HG03159 (cell line): ENCODE measurements around the gene RSPRY1.
"Not testable (repeated sequence)": the region's sequence is repeated elsewhere in the genome, so short reads cannot be mapped to it uniquely, and the experiment has no call there.

Experiments used
- ATAC-seq: cut with Tn5 transposase; IDR thresholded peaks from one replicate; pipeline ENCODE4 v1.9.1; 2021; ENCODE audit warnings: mild to moderate bottlenecking, moderate library complexity; ENCODE audit not compliant: unreplicated experiment

Gene RSPRY1

DNA sequence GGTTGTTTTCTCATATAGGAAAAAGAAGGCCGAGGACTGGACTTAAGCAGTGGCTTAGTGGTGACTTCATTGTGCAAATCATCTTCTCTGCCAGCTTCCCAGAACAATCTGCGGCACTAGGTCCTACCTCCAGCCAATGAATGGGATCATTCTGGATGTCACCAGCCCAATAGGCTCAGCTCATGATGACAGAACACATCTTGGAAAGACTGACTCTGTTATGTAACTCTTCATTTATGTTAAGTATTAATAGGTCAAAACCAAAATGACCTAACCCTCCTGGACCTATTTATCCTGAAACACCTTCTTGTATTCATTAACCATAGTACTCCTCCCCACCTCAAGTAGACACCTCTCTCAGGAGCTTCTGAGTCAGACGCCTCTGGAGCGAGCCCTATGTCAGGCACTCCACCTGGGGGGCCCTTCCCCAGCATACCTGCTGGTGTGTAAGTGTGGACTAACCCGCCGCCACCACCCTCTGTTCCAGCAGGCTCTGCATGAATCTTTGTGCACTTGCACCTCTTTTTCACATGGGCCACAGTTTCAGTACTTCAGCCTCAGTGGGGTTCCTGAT is 66.1 kb downstream of the RSPRY1 start:
- no peak for ATAC-seq

GRCh38 chr16:57253466-57253865 is 67.3 kb downstream of the RSPRY1 start:
- ATAC-seq: no peak

DNA sequence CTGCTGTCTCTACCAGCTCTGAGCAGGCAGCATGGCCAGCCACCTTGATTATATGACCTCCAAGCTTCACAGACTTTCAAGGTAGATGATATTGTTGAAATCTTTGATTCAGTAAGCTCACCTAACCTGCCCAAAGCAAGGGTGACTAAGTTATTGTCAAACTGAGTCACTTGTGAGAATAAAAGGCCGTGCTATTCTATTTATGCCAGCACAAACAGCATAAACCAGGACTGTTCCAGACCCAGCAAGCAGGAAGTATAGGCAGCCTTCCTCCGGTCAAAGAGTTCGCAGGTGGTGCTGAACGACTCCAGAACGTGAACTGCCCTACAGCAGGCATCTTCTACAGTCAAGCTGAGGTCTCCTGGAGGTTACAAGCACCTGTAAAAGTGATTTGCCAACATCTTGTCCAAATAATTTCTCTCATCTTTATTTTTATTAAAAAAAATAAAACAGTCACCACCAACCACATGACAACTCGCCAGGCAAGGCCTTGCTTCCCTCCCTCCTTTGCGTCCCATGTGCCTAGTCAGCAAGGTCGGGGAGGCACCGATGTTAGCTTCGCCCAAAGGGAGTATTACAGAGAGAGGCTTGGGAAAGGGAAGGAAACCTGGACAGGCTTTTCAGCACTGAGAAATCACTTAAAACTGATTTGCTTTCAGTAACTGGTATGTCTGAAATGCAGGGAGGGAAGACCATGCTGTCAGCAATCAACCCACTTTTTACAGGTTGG is 69.7 kb downstream of the RSPRY1 start:
- no peak for ATAC-seq

- no peak for ATAC-seq
These were observed 70.7 kb downstream of the RSPRY1 start for GRCh38 chr16:57256601-57257395.

DNA sequence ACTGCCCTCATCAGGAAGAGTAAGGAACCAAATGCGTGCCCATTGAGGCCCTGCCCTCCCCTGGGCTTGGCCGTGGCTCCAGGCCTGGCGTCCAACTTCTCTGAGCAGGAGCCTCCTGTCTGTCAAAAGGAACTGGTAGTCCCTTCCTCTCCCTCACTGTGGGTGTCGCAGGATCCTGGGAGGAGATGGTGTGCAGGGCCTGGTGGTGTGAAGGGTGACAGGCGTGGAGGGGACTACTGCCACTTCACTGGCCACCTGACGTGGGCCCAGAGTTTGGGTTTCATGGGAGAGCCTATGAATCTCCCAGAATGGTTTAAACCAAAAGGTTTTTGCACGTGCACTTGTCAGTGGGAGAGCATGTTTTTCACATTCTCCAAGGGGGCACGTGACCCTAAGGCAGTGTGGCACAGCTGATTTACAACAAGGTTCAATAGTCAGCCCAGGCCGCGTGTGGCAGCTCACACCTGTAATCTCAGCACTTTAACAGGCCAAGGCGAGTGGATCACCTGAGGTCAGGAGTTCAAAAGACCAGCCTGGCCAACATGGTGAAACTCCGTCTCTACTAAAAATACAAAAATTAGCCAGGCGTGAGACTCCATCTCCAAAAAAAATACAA is 71.4 kb downstream of the RSPRY1 start:
- no peak for ATAC-seq

DNA sequence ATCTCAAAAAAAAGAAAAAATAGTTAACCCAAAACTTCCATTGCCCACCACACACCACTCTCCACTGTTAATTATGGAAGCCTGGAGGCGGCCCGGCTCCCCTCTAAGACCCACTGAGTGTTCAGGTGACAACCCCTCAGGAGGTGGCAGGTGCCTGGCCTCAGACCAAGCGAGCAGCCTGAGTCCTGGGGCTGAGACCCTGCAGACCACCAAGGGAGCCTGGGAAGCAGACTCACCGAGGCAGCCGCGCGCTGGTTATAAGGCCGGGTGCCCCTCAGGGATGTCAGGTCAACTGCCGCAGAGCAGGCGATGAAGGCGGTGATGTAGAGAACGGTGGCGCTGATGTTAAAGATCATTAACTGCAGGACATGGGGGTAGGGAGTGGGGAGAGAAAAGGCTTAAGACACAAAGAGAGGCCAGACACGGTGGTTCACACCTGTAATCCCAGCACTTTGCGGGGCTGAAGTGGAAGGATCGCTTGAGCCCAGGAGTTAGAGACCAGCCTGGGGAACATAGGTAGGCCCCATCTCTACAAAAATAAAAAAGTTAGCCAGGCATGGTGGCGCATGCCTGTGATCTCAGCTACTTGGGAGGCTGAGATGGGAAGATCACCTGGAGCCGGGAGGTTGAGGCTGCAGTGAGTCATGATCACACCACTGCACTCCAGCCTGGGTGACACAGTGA is 72.2 kb downstream of the RSPRY1 start:
- no peak for ATAC-seq

GRCh38 chr16:57258910-57259475 is 72.9 kb downstream of the RSPRY1 start:
- no peak for ATAC-seq

DNA sequence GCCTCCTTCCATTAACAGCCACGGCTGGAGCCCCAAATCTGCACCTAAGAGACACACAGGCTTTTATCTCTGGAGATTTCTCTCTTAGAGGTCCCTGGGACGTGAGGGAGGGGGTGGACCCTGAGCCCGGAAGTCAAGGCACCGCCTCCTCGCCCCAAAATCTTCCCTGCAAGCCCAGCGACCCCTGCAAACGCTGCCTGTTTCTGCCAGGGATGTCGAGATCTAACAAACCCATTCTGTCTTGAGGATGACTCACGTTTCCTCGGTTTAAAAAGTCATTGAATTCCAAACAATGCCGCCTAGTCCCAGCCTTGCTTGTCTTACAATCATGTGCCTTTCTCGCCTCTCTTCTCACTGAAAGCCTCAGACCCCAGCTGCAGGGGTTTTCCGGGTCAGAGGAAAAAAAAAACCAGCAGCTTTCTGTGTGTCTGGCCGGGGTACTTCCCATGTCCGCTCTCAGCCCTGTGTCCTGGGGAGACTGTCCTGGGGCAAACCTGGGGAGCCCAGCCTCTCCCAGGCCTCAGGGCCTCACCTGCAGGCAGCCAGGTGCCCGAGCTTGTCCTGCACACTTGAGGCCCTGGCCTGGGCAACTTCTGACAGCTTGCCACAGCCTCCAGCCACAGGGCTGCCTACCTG is 74.3 kb downstream of the RSPRY1 start:
- no peak for ATAC-seq

- no peak for ATAC-seq
These were observed 75.7 kb downstream of the RSPRY1 start for GRCh38 chr16:57261806-57262205.

- no peak for ATAC-seq
These were observed 76.9 kb downstream of the RSPRY1 start for GRCh38 chr16:57262841-57263540.

DNA sequence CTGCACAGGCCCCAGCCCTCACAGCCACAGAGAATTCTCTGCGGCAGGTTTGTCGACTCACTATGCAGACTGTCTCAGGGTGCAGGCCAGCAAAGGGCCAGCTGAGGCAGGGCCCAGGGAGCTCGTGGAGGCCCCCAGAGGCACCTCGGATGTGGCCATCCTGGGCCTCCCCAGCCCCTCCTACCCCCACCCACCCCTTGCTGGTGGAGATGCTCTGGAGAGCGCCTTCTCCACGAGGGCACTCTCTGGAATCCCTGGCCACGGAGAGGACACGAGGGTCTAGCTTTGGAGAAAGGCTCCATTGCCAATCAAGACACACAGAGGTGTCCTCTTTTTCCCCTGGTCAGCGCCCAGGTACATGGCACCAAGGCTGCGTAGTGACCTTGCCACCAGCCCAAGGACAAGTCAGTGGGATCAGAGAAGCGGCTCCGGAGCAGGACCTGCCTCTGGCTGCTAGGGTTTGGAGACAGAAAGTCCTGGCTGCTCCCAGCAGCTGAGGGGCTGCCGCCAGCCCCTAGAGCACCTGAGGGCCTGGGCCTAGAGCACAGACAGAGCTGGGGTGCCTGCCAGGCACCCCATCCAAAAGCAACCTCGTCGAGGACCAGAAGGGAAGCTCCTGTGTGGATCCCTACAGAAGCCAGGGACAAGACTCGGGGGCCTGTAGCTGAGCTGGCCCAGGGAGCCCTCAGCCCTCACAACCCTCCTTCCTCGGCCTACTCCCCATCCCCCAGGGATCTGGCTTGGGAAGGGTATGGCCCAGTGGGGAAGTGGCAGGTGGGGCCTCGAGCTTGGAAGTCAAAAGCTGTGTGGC is 77.6 kb downstream of the RSPRY1 start:
- no peak for ATAC-seq

DNA sequence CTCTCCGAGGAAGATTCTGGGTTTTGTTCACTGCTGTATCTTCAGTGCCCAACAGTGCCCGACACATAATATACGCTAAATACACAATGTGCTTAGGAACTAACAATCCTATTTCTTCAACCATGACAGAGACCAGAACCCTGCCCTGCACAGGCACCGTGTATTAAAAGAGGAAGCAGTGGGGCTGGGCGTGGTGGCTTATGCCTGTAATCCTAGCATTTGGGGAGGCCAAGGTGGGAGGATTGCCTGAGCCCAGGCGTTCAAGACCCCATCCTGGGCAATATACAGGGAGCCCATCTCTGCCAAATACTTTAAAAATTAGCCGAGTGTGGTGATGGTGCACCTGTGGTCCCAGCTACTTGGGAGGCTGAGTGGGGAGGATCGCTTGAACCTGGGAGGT is 78.3 kb downstream of the RSPRY1 start:
- ATAC-seq: no peak

DNA sequence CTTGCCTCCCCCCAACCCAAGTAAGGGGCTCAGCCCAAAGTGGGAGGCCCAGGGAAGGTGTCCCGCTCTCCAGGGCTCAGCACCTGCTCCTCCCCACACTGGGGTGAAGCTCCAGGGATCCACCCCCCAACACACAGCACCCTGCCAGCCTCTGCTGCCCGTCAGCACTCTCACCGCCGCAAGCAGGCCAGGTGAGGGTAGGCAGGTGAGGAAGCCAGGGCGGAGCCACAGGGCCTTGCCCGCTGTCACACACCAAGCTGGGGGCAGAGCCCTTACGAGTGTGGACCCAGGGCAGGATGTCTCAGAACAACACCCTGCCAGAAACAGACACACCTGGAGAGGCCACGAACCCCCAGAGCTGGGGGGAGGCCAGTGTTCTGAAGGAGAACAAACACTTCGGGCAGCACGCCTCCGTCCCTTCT is 78.8 kb downstream of the RSPRY1 start:
- no peak for ATAC-seq

- ATAC-seq: no peak
These were observed 79.9 kb downstream of the RSPRY1 start for GRCh38 chr16:57265850-57266530.

DNA sequence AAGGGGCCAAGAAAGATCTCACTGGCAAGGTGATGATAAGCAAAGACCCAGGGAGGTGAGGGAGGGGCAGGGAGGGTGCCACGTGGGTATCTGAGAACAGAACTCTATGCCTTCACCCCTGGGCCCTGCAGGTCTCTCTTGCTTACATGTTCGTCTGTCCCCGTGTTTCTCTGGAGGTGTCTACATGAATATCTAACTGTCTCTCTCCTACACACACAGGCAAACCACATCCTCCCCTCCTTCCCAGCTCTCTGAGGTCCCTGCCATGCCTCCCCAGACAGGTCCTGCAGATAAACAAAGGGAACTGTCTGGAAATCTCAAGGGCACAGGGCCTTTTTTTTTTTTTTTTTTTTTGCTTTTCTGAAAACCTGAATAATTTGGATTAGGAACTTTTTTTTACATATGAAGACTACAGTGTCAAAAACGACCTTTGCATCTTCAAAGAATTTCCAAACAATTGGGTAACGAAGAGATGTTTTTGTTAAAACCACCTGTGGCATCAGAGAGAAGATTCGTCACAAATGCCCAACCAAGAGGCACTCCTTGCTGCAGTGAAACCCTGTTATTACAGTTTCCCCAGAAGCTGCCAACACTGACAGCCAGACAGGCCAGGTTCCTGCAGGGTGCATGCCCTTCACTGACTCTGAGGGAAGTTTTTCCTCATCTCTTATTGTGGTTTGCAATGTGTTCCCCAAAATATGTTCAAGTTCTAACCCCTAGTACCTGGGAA is 80.6 kb downstream of the RSPRY1 start:
- ATAC-seq: no peak

DNA sequence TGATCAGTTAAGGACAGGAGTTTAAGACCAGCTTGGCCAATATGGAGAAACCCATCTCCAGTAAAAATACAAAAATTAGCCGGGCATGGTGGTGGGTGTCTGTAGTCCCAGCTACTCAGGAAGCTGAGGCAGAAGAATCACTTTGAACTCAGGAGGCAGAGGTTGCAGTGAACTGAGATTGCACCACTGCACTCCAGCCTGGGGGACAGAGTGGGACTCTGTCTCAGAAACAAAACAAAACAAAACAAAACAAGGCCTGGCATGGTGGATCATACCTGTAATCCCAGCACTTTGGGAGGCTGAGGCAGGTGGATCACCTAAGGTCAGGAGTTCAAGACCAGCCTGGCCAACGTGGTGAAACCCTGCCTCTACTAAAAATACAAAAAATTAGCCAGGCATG is 81.2 kb downstream of the RSPRY1 start:
- ATAC-seq: not testable (repeated sequence)
